HG03139 (cell line): ENCODE results near the gene CACNA1D.

ENCODE experiments used
- ATAC-seq: cut with Tn5 transposase; IDR thresholded peaks from one replicate; pipeline ENCODE4 v1.9.1; 2021; ENCODE audit not compliant: unreplicated experiment

The CACNA1D gene

DNA sequence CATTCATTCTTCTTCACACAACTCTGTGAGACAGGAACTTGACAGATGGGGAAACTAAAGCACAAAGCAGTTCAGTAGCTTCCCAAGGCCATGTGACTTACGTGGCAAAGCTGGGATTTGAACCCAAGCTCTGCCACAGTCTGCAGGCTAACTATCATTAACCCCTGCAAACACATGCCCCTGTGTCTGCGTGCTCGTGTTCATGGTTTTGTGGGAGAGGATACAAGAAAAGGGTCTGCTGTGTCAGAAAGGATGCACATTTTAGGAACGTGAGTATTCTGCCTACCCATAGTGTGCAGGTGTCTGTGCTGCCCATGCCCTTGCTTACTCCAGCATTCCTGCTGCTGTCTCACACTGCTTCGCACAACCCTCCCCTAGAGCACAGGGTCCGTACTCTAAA lies 214.8 kb downstream of the CACNA1D start:
- no peak for ATAC-seq

DNA sequence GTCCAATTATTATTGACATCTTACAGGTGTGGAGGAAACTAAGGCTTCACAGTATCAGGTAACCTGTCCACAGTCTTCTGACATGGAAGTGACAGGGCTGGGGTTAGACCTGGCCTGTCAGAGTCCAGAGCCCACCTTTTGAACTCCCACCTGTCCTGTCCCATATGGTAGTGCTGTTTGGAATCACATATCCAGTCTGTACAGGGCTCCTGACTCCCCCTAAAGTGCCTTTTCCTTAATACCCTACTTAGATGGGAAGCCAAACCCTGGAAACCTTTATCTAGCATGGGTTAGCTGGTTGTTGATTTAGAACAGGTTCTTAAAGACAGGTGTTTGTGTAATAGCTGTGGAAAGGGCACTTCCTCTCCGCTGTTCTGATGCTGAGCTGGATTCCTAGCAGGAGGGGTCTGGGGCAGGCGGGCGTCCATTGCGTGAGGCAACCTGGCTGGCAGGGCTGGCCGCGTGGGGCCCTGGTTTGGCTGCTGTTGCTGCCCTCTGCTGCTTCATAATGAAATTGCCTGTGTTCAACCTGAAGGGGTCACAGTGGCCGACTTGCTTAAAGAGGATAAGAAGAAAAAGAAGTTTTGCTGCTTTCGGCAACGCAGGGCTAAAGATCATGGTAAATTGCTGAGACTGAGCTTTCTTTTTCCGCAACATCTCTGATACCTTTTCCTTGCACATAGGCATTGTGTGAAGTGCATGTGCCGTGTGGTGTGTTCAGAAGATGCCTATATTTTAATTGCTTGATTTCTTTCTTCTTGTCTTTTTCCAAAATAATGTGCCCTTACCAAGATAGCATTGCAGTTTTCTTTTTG lies 215.7 kb downstream of the CACNA1D start:
- ATAC-seq, result peak; percentile 60

- ATAC-seq, result no peak
Measured at GRCh38 chr3:53711387-53711786, 217.0 kb downstream of the CACNA1D start.

GRCh38 chr3:53712817-53713388 lies 218.5 kb downstream of the CACNA1D start:
- ATAC-seq, result no peak

DNA sequence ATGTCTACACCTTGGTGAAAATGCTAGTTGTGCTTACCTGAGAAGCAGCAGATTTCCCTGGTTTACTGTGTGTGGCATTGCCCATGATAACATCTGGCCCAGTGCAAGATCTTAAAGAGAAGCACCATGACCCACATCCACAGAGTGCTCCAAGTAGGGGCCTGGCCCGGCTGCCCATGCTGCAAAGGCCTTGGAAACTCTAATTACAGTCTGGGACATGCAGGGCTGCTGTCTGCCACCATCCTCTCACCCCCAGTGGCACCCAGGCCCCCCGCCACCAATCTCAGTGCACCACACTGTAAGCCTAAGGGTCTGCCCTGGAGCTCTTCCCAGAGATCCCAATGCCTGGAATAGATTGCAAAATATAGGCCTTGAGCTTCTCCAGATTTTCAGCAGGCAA lies 219.2 kb downstream of the CACNA1D start:
- no peak for ATAC-seq

DNA sequence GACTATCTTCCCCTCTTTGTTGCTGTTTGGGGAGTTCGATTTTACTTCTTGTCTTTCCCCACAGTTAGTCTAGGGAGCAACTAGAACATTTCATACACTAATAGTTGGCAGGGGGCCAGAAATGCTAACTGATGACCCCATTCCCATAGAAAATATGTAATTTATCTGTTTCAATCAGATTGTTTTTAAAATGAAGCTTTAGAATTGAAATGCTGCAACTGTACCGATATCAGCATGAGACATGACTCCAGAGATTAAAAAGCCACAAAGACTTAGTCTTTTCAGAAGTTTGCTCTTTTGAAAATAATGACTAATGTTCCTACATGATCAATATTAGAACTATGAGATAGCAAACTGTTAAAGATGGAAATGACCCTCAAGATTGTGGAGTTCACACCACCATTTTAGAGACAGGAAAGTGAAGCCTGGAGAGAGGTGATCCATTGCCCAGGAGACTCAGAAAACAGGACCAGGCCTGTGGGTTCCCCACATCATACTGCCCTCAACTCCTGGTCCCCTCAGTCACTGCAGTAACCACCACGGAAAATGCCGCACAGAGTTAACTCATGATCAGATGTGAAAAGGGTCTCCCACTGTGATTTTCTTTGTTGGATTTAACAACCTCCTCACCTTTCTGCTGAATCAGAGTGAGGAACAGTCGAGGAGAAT lies 221.5 kb downstream of the CACNA1D start:
- no peak for ATAC-seq

GRCh38 chr3:53716998-53717397 lies 222.6 kb downstream of the CACNA1D start:
- ATAC-seq, result no peak

- ATAC-seq, result no peak
Measured at GRCh38 chr3:53718462-53718861, 224.1 kb downstream of the CACNA1D start.

- ATAC-seq, result no peak
Measured at GRCh38 chr3:53719796-53720195, 225.4 kb downstream of the CACNA1D start.

GRCh38 chr3:53721187-53722119 lies 227.0 kb downstream of the CACNA1D start:
- ATAC-seq, result no peak

DNA sequence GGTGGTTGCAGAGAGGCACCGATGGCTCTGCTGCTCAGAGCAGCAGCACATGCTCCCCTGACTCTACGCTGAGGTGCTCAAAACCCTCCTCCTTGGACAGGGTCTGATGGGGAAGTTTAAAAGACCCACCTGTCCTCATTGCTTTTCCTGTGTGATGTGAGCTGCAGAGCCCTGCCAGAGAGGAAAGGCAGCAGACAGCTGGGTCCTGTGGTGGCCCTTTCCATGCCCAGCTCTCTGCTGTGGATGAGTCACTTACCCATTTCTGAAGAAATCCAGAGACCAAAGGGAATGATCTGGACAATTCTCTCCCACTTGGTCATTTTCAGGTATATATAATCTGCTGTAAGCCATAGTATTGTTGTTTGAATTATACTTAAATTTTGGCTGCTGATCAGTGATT lies 230.2 kb downstream of the CACNA1D start:
- no peak for ATAC-seq

GRCh38 chr3:53725387-53725995 lies 231.1 kb downstream of the CACNA1D start:
- no peak for ATAC-seq

DNA sequence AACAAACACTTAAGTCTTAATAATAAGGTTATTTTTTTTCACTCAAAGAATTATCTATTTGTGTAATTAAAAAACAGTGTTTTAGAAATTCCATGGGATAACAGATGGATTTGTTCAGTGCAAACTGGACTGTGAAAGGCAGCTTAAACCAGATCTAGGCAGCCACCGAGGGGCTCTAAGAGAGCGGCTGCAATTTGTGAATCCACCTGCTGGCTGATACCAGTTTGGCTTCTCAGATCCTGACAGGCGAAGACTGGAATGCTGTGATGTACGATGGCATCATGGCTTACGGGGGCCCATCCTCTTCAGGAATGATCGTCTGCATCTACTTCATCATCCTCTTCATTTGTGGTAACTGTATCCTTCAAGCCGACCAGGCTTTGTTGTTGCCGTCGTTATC lies 232.2 kb downstream of the CACNA1D start:
- no peak for ATAC-seq

GRCh38 chr3:53728606-53729005 lies 234.2 kb downstream of the CACNA1D start:
- no peak for ATAC-seq

DNA sequence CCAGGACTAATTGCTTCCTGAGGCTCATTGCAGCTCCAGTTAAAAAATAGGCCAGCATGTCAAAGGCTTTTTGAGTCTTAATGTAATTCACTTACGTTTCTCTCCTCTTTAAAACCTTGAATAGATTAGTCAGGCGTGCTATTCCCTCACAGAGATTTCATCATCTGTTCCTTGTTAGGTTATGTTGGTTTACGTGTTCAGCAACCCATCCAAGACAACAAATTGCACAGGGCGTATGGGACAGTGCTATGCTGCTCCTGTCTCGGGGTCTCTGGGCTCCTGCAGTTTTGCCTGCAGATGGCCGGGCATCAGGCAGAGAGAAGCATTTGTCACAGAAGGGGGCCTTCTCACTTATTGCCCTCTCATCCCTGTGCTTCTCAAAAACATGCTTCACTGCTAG lies 234.7 kb downstream of the CACNA1D start:
- ATAC-seq, result no peak

DNA sequence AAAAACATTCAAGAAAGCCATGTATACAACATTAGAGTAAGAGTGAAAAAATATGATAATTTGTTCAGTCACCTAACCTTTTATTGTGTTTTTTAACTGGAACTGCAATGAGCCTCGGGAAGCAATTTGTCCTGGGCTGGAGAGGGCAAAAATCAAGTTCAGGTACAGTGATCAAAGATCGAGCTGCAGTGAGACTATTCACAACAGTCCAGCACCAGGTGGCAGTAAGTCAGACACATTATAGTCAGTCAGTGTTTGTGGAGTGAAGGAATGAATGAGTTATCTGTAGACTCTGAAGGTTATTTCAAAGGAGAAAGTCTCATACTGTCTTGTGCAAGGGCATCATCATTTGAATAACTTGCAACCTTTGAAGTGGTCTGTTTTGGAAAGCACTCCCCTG lies 235.2 kb downstream of the CACNA1D start:
- no peak for ATAC-seq

GRCh38 chr3:53730576-53730975 lies 236.2 kb downstream of the CACNA1D start:
- no peak for ATAC-seq

DNA sequence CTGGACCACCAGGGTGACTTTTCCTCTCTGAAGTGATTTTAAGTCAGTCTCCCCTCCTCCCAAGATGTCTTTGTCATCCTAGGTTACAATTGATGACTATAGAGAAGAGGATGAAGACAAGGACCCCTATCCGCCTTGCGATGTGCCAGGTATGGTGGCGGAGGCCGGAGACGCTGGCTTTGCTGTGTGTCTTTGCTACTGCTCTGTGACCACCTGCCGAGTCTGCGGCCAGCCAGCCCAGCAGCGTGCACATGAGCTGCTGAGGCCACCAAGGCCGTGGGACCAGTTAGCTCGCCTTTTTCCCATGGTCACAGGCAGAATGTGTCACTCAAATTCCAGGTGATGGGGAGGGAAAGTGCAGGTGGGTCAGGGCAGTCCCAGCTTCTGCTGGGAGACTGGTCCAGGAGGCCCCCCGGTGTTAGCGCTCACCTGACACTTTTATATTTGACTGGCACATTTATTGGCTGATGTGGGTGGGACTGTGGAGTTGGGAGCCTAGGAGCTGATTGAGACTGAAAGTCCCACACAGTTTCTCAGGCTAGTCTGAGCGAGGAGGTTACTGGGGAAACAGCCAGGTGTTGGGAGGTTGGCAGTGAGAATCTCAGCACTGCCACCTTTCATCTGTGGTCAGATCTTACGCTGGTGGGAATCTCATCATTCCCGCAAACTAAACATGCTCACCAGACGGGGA lies 237.7 kb downstream of the CACNA1D start:
- ATAC-seq, result no peak

DNA sequence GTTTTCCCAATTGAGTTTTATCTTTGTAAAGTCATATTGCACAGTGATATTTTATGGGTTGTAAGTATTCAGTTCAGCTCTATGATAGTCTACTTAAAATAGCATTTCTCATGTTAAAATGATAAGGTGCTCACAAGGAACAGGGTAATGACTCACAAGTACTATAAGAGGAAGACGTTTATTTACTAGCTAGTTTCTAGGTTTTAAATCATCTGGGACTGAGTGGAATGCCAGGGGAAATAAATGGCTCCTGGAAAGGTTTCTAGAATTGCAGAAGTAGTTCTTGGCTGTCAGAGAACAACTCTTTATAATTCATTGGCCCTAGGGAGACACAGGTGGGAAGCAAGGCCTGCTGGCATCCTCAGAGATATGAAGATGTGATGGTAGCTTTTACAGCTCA lies 239.0 kb downstream of the CACNA1D start:
- ATAC-seq, result no peak

DNA sequence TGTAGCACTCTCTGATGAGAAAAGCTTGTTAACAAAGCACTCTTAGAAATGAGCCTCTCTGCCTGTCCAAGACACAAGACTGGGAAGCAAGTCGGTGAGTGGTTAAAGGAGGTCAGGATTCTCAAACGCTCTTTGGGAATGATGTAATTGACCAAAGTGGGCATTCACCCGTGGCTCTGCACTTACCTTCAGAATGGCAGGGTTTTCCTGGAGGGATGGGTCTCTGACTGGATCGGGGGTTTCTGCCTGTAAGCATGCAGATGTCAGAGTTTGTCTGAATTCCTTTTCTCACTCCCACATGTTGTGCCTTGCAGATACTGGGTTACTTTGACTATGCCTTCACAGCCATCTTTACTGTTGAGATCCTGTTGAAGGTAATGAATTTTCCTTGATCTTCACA lies 245.6 kb downstream of the CACNA1D start:
- no peak for ATAC-seq
